HG02623 (cell line): Measurements from ENCODE around the gene PWWP2B.

Experiments used
- ATAC-seq: cut with Tn5 transposase; IDR thresholded peaks from one replicate; pipeline ENCODE4 v1.9.1; 2021; ENCODE audit warnings: moderate library complexity; ENCODE audit not compliant: unreplicated experiment

Gene PWWP2B

GRCh38 chr10:132455441-132455971, 58.5 kb downstream of the PWWP2B start:
- no peak for ATAC-seq

- ATAC-seq: no peak
These were observed 59.2 kb downstream of the PWWP2B start for GRCh38 chr10:132455986-132456847.

GRCh38 chr10:132456881-132457280, 59.9 kb downstream of the PWWP2B start:
- ATAC-seq: no peak

- no peak for ATAC-seq
These were observed 60.5 kb downstream of the PWWP2B start for GRCh38 chr10:132457328-132458070.

GRCh38 chr10:132458071-132458585, 61.1 kb downstream of the PWWP2B start:
- no peak for ATAC-seq

GRCh38 chr10:132458586-132459300, 61.7 kb downstream of the PWWP2B start:
- ATAC-seq: no peak

- ATAC-seq: no peak
These were observed 62.5 kb downstream of the PWWP2B start for GRCh38 chr10:132459301-132460003.

- ATAC-seq: no peak
These were observed 63.1 kb downstream of the PWWP2B start for GRCh38 chr10:132460071-132460470.

GRCh38 chr10:132460691-132461090, 63.7 kb downstream of the PWWP2B start:
- no peak for ATAC-seq

GRCh38 chr10:132461103-132461682, 64.2 kb downstream of the PWWP2B start:
- no peak for ATAC-seq

GRCh38 chr10:132461683-132462231, 64.8 kb downstream of the PWWP2B start:
- no peak for ATAC-seq

- no peak for ATAC-seq
These were observed 65.7 kb downstream of the PWWP2B start for GRCh38 chr10:132462463-132463332.

- no peak for ATAC-seq
These were observed 66.6 kb downstream of the PWWP2B start for GRCh38 chr10:132463333-132464255.

- ATAC-seq: no peak
These were observed 67.5 kb downstream of the PWWP2B start for GRCh38 chr10:132464256-132465192.

GRCh38 chr10:132465193-132465888, 68.3 kb downstream of the PWWP2B start:
- no peak for ATAC-seq
